Uterus (tissue), 2 donors: ENCODE results near the gene CLDN14.

Experiments used
- POLR2A ChIP-seq, 2 donors: fragments of 450-650 bp; IDR thresholded peaks; one replicate each; pipeline ENCODE4 v1.6.1; 2016; ENCODE audit warnings: antibody characterized with exemption in 2 of 2, mild to moderate bottlenecking in 1 of 2, moderate library complexity in 1 of 2
- TF ChIP-seq, protein P1 (sequence below), 4 experiments: fragments of 200-600 bp in 2 of 4; fragments of 450-650 bp in 2 of 4; sonication (generic) in 2 of 4; IDR thresholded peaks; one replicate each; pipeline ENCODE4 v1.5.1; 2016 to 2019; ENCODE audit warnings: antibody characterized with exemption in 4 of 4, mild to moderate bottlenecking in 2 of 4, moderate library complexity in 1 of 4

DNA sequence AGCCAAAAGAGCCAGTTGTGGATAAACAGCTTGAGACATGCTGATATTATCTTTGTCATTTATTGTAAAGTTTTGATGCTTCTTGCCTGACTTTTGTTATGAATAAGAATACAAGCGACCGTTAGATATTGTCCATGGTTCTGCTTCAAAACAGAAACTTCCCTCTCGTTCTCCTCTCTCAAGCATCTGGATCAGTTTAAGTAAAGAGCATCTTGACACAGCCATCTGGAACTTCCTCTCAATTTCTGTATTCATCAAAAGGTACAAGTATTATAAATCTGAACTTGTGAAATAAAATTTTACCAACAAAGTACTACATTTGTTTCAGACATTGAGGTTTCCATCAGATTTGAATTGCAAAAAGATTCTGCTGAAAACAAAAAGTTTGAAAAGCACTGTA is 36.4 kb upstream of the CLDN14 start:
- TF ChIP-seq, protein P1, sequence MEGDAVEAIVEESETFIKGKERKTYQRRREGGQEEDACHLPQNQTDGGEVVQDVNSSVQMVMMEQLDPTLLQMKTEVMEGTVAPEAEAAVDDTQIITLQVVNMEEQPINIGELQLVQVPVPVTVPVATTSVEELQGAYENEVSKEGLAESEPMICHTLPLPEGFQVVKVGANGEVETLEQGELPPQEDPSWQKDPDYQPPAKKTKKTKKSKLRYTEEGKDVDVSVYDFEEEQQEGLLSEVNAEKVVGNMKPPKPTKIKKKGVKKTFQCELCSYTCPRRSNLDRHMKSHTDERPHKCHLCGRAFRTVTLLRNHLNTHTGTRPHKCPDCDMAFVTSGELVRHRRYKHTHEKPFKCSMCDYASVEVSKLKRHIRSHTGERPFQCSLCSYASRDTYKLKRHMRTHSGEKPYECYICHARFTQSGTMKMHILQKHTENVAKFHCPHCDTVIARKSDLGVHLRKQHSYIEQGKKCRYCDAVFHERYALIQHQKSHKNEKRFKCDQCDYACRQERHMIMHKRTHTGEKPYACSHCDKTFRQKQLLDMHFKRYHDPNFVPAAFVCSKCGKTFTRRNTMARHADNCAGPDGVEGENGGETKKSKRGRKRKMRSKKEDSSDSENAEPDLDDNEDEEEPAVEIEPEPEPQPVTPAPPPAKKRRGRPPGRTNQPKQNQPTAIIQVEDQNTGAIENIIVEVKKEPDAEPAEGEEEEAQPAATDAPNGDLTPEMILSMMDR (IDR thresholded peaks at IDR 0.05): no peak
- no peak for TF ChIP-seq POLR2A (IDR thresholded peaks at IDR 0.05)
